PC-9 (cell line): ENCODE measurements around the gene LHX1.

Experiments
- CTCF ChIP-seq: fragments of 200-600 bp; sonication (generic); conservative IDR thresholded peaks from 2 replicates; pipeline ENCODE4 v1.6.1; 2017; ENCODE audit warnings: mixed run types, antibody characterized with exemption, mild to moderate bottlenecking, moderate library complexity
- EZH2 ChIP-seq: fragments of 200-600 bp; sonication (generic); IDR thresholded peaks from 2 replicates; pipeline ENCODE4 v1.8.0; 2017; ENCODE audit warnings: antibody characterized with exemption, low read depth

- TF ChIP-seq EZH2 = no peak
- TF ChIP-seq CTCF = no peak
Measured at GRCh38 chr17:36950027-36950426, 12.8 kb downstream of the LHX1 start.
